Measurements from ENCODE around the gene SEL1L3. TPM values are rescaled to one million over a fixed set of nuclear protein-coding genes. Genes with fewer than 3 reads are reported as not detected.

Gene SEL1L3
- total RNA-seq, 1 donor from 2014 or later: 5.0 TPM

GRCh38 chr4:25757452-25757851 is 105.3 kb downstream of the SEL1L3 start:
- ATAC-seq (no peak), DNase-seq (ENCODE audit: low spot score) (no peak)

GRCh38 chr4:25756503-25756902 is 106.3 kb downstream of the SEL1L3 start:
- ATAC-seq (no peak), DNase-seq (ENCODE audit: low spot score) (no peak)

- DNase-seq (ENCODE audit: low spot score) (no peak), ATAC-seq (no peak)
Measured at GRCh38 chr4:25755911-25756310, 106.9 kb downstream of the SEL1L3 start.

DNA sequence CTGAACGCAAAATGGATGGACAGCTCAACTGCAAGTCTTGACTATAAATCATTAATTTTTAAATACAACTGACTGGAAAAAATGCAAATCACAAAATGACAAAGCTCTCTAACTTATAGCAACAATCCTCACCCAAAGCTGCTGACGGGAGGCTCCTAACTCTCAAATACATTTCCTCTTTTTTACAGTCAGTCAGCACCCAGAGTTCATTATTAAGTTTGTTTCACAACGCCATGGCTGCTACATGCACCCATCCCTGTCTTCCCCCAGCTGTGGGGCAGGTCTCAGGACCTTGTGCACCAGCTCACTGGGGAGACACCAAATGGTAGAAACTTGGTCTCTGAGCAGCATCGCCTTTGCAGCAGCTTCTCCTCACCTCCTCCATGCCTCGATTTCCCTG is 109.5 kb downstream of the SEL1L3 start:
- no peak for DNase-seq (ENCODE audit: low spot score)

GRCh38 chr4:25750874-25751273 is 111.9 kb downstream of the SEL1L3 start:
- no peak for ATAC-seq
- no peak for DNase-seq (ENCODE audit: low spot score)

More for the DNA sequence above, 109.5 kb downstream of the SEL1L3 start:
- ATAC-seq: no peak

- ATAC-seq: no peak
Measured at GRCh38 chr4:25749150-25749794, 113.5 kb downstream of the SEL1L3 start.

GRCh38 chr4:25743971-25744370 is 118.8 kb downstream of the SEL1L3 start:
- ATAC-seq (no peak), DNase-seq (ENCODE audit: low spot score) (no peak)

More at GRCh38 chr4:25749150-25749794, 113.5 kb downstream of the SEL1L3 start:
- DNase-seq (ENCODE audit: low spot score): no peak

DNA sequence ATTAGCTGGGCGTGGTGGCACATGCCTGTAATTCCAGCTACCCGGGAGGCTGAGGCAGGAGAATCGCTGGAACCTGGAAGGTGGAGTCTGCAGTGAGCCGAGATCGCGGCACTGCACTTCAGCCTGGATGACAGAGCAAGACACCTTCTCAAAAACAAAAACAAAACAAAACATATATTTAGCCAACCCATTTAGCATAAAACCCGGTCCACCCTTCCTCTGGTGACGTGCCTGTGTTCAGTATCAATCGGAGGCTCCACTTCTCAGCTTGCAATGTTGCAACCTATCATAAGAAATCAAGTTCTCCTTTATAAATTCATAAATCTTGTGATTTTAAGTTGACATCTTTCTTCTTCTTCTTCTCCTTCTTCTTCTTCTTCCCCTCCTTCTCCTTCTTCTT is 133.2 kb downstream of the SEL1L3 start:
- DNase-seq (ENCODE audit: low spot score) (no peak), ATAC-seq (no peak)

- DNase-seq (ENCODE audit: low spot score) (no peak), ATAC-seq (no peak)
Measured at GRCh38 chr4:25728886-25729285, 133.9 kb downstream of the SEL1L3 start.

GRCh38 chr4:25727711-25728493 is 134.9 kb downstream of the SEL1L3 start:
- ATAC-seq: no peak
- no peak for DNase-seq (ENCODE audit: low spot score)

- no peak for ATAC-seq
- no peak for DNase-seq (ENCODE audit: low spot score)
Measured at GRCh38 chr4:25725870-25726269, 136.9 kb downstream of the SEL1L3 start.

- ATAC-seq (no peak), DNase-seq (ENCODE audit: low spot score) (no peak)
Measured at GRCh38 chr4:25723409-25723808, 139.4 kb downstream of the SEL1L3 start.

GRCh38 chr4:25722964-25723363 is 139.8 kb downstream of the SEL1L3 start:
- ATAC-seq: no peak
- DNase-seq (ENCODE audit: low spot score): no peak

GRCh38 chr4:25713812-25714211 is 149.0 kb downstream of the SEL1L3 start:
- ATAC-seq: no peak
- DNase-seq (ENCODE audit: low spot score): no peak

DNA sequence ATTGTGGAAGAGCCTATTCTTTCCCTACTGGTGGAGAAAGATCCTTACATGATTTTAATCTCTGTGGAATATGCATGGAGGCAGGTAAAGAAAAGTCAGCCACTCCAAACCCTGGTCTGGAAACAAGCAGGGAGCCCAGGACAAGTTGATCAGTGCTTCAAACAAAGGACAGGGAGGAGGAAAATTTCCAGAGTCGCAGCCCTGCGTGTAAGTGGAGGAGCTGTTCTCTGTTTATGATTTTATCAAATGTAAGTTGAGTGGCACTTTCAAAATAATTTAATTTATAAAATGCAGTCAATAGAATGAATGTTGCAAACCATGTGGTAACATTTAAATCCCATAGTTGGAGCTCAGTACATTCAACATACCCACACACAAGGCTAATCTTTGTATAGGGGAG is 150.2 kb downstream of the SEL1L3 start:
- DNase-seq (ENCODE audit: low spot score): no peak

DNA sequence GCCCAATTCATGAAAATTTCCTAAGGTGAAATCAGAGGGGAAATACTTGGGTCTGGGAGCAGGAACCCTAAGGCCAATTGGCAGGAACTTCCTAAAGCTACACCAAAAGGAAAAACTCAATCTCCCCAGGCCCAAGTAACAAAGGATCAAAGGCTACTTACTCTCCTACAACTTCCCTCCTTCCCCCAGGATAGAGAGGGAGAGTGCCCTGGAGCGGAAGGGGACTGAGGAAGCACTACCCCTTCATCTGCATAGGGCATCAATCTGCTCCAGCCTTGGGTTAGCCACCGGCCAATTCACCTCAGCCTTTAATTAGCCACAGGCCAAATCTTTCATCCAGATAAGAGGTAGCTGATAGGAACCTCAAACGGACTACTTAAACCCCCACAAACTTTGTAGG is 152.2 kb downstream of the SEL1L3 start:
- ATAC-seq: no peak
- no peak for DNase-seq (ENCODE audit: low spot score)

More for the DNA sequence above, 150.2 kb downstream of the SEL1L3 start:
- no peak for ATAC-seq

DNA sequence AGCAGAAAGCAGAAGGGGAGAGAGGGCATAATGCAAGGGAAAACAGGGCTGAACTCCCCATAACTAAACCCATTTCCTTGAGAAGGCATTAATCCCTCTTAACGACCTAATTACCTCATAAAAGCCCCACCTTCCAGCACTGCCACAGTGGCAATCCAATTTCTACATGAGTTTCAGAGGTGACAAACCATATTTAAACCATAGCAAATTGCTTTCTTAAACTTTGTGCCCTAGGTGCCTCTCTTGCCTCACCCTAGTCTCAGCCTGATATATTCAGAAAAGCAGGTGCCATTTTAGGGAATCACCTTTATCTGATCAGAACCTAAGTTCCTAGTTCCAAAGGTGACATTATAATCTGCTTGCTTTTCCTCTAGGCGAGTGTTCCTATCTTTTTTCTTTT is 158.3 kb downstream of the SEL1L3 start:
- no peak for DNase-seq (ENCODE audit: low spot score)
- no peak for ATAC-seq

DNA sequence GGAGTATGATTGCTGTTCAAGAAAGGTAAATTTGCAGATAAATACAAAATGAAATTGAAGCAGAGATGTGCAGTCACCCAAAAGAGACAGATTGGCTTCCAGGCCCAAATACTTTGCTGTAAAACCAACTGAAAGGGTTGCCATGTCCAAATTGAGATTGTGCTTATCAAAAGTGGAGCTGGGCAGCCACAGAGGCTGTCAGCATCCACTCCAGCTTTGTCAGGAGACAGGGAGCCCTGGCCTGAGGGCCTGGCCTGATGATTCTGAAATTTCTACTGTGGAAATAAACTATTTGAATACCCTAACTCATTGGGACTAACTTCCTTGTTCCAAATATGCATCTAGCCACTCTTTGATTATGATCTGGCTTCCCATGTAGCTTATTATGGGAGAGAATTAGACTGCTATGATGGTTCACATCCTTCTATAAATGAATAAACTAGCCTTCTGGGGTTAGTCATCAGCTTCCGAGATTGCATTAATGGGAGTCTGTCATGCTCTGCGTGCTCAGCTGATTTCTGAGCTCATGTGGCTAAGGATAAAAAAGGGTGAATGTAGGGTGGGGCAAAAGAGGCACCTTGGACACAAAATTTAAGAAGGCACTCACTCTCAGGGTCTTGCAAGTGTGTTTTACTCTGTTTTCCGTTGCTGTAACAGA is 158.9 kb downstream of the SEL1L3 start:
- no peak for ATAC-seq
- no peak for DNase-seq (ENCODE audit: low spot score)

GRCh38 chr4:25702848-25703247 is 159.9 kb downstream of the SEL1L3 start:
- DNase-seq (ENCODE audit: low spot score): no peak

DNA sequence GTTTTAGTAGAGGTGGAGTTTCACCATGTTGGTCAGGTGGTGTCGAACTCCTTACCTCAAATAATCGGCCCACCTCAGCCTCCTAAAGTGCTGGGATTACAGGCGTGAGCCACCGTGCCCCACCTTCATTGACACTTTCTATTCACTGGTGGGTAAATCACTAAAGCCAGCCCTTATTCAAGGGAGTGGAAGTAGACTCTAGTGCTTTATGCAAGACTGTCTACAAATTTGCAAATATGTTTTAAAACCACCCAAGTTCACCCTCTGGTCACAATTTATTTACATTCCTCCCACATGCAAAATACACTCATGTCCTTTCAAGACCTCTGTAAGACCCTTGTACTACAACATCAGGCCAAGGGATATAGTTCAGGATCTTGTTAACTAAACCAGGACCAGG is 162.1 kb downstream of the SEL1L3 start:
- DNase-seq (ENCODE audit: low spot score): no peak
- no peak for ATAC-seq

More at GRCh38 chr4:25702848-25703247, 159.9 kb downstream of the SEL1L3 start:
- ATAC-seq: no peak

- ATAC-seq: no peak
- DNase-seq (ENCODE audit: low spot score): no peak
Measured at GRCh38 chr4:25697516-25697915, 165.3 kb downstream of the SEL1L3 start.

All from left lobe of liver (tissue), 2 donors.